IgD-negative memory B cell (primary cell): Measurements from ENCODE around the gene CUL3. TPM values are rescaled to one million over a fixed set of nuclear protein-coding genes. Genes with fewer than 3 reads are reported as not detected.

Source experiments
- H3K27ac Mint-ChIP-seq, 3 donors: one replicate each; pipeline ENCODE4 v1.8.0; 2020 to 2022; ENCODE audit warnings: mild to moderate bottlenecking in 3 of 3, mixed read lengths in 3 of 3, moderate library complexity in 1 of 3
- H3K27me3 Mint-ChIP-seq: one replicate; pipeline ENCODE4 v1.8.0; 2021; ENCODE audit warnings: mixed read lengths
- H3K36me3 Mint-ChIP-seq: one replicate; pipeline ENCODE4 v1.8.0; 2020; ENCODE audit warnings: mild to moderate bottlenecking, mixed read lengths
- H3K4me1 Mint-ChIP-seq, 3 donors: one replicate each; pipeline ENCODE4 v1.8.0; 2020 to 2022; ENCODE audit warnings: mixed read lengths in 3 of 3, mild to moderate bottlenecking in 1 of 3
- H3K4me3 Mint-ChIP-seq, 4 donors: one replicate each; pipeline ENCODE4 v1.8.0; 2020 to 2022; ENCODE audit warnings: mild to moderate bottlenecking in 4 of 4, mixed read lengths in 4 of 4, moderate library complexity in 3 of 4
- H3K9me3 Mint-ChIP-seq, 3 donors: one replicate each; pipeline ENCODE4 v1.8.0; 2020 to 2021; ENCODE audit warnings: mixed read lengths in 3 of 3, mild to moderate bottlenecking in 1 of 3
- polyA plus RNA-seq: library from polyadenylated mRNA; unstranded; fragments of 300-500 nt; fragmentation: Illumina TruSeq; gene quantifications from one replicate; pipeline ENCODE4 v1.2.3, GENCODE V29; 2021

Gene CUL3
- polyA plus RNA-seq, 1 donor from 2014 or later: 31.8 TPM

GRCh38 chr2:224426656-224427055, 158.5 kb downstream of the CUL3 start:
- Mint-ChIP-seq H3K4me3 (no peak overlapping the region), H3K9me3 (peaks cover 3 to 11% (median 7%) of the 10 kb centered on the region in 3 donors), H3K4me1 (peaks cover 0 to 4% (median 3%) of the 10 kb centered on the region in 3 donors), H3K27ac (no peak overlapping the region), H3K27me3 (peaks cover 2% of the 10 kb centered on the region), H3K36me3 (peaks cover 3% of the 10 kb centered on the region)

- peaks cover 2% of the 10 kb centered on the region for H3K36me3 Mint-ChIP-seq
- no peak overlapping the region for H3K27ac Mint-ChIP-seq
- H3K4me1 Mint-ChIP-seq: no peaks in the 10 kb centered on the region
- peaks cover 3% of the 10 kb centered on the region for H3K27me3 Mint-ChIP-seq
- no peak overlapping the region for H3K4me3 Mint-ChIP-seq
- H3K9me3 Mint-ChIP-seq: peaks cover 3 to 14% (median 7%) of the 10 kb centered on the region in 3 donors
These were observed 164.1 kb downstream of the CUL3 start for GRCh38 chr2:224421065-224421464.

Other genes with a start within 250 kb of the CUL3 start
- not detected for gene FAM124B, start 183.3 kb downstream of the CUL3 start, polyA plus RNA-seq
- not detected for gene CCDC195, start 131.0 kb upstream of the CUL3 start, polyA plus RNA-seq